ENCODE data around the gene ATPAF2. TPM values are rescaled to one million over a fixed set of nuclear protein-coding genes. Genes with fewer than 3 reads are reported as not detected.
A peak's percentile ranks its signal among the peaks of the same experiment; 100 is the strongest.

ATPAF2 gene
- total and polyA plus RNA-seq, 2 experiments from 2014 or later = 24.3 to 25.7 TPM

GRCh38 chr17:17975436-17975835 is 63.5 kb downstream of the ATPAF2 start (continued):
- TF ChIP-seq, protein P1, sequence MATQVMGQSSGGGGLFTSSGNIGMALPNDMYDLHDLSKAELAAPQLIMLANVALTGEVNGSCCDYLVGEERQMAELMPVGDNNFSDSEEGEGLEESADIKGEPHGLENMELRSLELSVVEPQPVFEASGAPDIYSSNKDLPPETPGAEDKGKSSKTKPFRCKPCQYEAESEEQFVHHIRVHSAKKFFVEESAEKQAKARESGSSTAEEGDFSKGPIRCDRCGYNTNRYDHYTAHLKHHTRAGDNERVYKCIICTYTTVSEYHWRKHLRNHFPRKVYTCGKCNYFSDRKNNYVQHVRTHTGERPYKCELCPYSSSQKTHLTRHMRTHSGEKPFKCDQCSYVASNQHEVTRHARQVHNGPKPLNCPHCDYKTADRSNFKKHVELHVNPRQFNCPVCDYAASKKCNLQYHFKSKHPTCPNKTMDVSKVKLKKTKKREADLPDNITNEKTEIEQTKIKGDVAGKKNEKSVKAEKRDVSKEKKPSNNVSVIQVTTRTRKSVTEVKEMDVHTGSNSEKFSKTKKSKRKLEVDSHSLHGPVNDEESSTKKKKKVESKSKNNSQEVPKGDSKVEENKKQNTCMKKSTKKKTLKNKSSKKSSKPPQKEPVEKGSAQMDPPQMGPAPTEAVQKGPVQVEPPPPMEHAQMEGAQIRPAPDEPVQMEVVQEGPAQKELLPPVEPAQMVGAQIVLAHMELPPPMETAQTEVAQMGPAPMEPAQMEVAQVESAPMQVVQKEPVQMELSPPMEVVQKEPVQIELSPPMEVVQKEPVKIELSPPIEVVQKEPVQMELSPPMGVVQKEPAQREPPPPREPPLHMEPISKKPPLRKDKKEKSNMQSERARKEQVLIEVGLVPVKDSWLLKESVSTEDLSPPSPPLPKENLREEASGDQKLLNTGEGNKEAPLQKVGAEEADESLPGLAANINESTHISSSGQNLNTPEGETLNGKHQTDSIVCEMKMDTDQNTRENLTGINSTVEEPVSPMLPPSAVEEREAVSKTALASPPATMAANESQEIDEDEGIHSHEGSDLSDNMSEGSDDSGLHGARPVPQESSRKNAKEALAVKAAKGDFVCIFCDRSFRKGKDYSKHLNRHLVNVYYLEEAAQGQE (IDR thresholded peaks at IDR 0.05; ENCODE audit: unreplicated experiment) = no peak
- TF ChIP-seq, protein P2, sequence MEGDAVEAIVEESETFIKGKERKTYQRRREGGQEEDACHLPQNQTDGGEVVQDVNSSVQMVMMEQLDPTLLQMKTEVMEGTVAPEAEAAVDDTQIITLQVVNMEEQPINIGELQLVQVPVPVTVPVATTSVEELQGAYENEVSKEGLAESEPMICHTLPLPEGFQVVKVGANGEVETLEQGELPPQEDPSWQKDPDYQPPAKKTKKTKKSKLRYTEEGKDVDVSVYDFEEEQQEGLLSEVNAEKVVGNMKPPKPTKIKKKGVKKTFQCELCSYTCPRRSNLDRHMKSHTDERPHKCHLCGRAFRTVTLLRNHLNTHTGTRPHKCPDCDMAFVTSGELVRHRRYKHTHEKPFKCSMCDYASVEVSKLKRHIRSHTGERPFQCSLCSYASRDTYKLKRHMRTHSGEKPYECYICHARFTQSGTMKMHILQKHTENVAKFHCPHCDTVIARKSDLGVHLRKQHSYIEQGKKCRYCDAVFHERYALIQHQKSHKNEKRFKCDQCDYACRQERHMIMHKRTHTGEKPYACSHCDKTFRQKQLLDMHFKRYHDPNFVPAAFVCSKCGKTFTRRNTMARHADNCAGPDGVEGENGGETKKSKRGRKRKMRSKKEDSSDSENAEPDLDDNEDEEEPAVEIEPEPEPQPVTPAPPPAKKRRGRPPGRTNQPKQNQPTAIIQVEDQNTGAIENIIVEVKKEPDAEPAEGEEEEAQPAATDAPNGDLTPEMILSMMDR (conservative IDR thresholded peaks at IDR 0.05; ENCODE audit: low read depth in 2 of 2) = no peak
- TF ChIP-seq EZH2phosphoT487 (IDR thresholded peaks at IDR 0.05; ENCODE audit: unreplicated experiment) (no peak), STAT1 (IDR thresholded peaks at IDR 0.05; ENCODE audit: unreplicated experiment) (no peak), POLR2AphosphoS5 (IDR thresholded peaks at IDR 0.05; ENCODE audit: low read depth) (no peak), NANOG (IDR thresholded peaks at IDR 0.05; ENCODE audit: borderline replicate concordance) (no peak)

GRCh38 chr17:17972952-17973254 is 66.1 kb downstream of the ATPAF2 start:
- Mint-ChIP-seq H3K4me3 (peak overlapping the region; percentile 90), H3K4me1 (peaks cover 5% of the 10 kb centered on the region; the same call in 1 of the 3 replicates), H3K27me3 (ENCODE audit: insufficient read depth, low read depth, poor library complexity) (peaks cover 11% of the 10 kb centered on the region), H3K27ac (peak overlapping the region; percentile 81; the same call in 1 of the 2 replicates), H3K9me3 (no peaks in the 10 kb centered on the region), H3K36me3 (ENCODE audit: low read depth) (no peaks in the 10 kb centered on the region)
- H3F3A ChIP-seq (replicated peaks; ENCODE audit: low read depth) = no peaks in the 10 kb centered on the region
- no peak for ATAC-seq
- H2AFZ ChIP-seq = no peak overlapping the region
- H3K4me2 ChIP-seq = peak overlapping the region; percentile 69
- no peaks in the 10 kb centered on the region for H3K9me2 ChIP-seq (ENCODE audit: insufficient read depth)
- peak overlapping the region; percentile 50 for H3K4me3 ChIP-seq
- no peak overlapping the region for H3K27ac ChIP-seq (ENCODE audit: low read depth)
- peaks cover 4% of the 10 kb centered on the region; the same call in 1 of the 2 replicates for H3K4me1 ChIP-seq (ENCODE audit: insufficient read depth)
- DNase-seq (ENCODE audit: low spot score) = no peak
- no peaks in the 10 kb centered on the region for H3K27me3 ChIP-seq (ENCODE audit: insufficient read depth)
- H3K36me3 ChIP-seq (ENCODE audit: insufficient read depth) = no peaks in the 10 kb centered on the region
- H3K79me2 ChIP-seq (replicated peaks; ENCODE audit: insufficient read depth) = no peaks in the 10 kb centered on the region
- no peaks in the 10 kb centered on the region for H4K20me1 ChIP-seq (replicated peaks; ENCODE audit: insufficient read depth)
- TF ChIP-seq ZNF114 (CRISPR knock-in tag; IDR thresholded peaks at IDR 0.05) (no peak), STAT1 (IDR thresholded peaks at IDR 0.05; ENCODE audit: unreplicated experiment) (no peak), EZH2phosphoT487 (IDR thresholded peaks at IDR 0.05; ENCODE audit: unreplicated experiment) (no peak), POLR2AphosphoS5 (IDR thresholded peaks at IDR 0.05; ENCODE audit: low read depth) (no peak), ZNF331 (CRISPR knock-in tag; IDR thresholded peaks at IDR 0.05; ENCODE audit: low read depth) (no peak), JUNB (IDR thresholded peaks at IDR 0.05; ENCODE audit: unreplicated experiment) (no peak), EZH2 (IDR thresholded peaks at IDR 0.05; ENCODE audit: low read depth, unreplicated experiment) (no peak)
- TF ChIP-seq, protein P2 (conservative IDR thresholded peaks at IDR 0.05; ENCODE audit: low read depth in 2 of 2) = no peak
- TF ChIP-seq, protein P3, sequence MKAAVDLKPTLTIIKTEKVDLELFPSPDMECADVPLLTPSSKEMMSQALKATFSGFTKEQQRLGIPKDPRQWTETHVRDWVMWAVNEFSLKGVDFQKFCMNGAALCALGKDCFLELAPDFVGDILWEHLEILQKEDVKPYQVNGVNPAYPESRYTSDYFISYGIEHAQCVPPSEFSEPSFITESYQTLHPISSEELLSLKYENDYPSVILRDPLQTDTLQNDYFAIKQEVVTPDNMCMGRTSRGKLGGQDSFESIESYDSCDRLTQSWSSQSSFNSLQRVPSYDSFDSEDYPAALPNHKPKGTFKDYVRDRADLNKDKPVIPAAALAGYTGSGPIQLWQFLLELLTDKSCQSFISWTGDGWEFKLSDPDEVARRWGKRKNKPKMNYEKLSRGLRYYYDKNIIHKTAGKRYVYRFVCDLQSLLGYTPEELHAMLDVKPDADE (IDR thresholded peaks at IDR 0.05) = no peak
